Activated CD8-positive, alpha-beta memory T cell treated with anti-CD3 and anti-CD28 coated beads for 24 hours (primary cell): Measurements from ENCODE around the gene CRB3.
"Not testable (repeated sequence)": the region's sequence is repeated elsewhere in the genome, so short reads cannot be mapped to it uniquely, and the experiment has no call there.

Experiments used
- DNase-seq: peaks from one replicate; pipeline ENCODE4 v3.0.0-alpha.2; 2020

Gene CRB3

DNA sequence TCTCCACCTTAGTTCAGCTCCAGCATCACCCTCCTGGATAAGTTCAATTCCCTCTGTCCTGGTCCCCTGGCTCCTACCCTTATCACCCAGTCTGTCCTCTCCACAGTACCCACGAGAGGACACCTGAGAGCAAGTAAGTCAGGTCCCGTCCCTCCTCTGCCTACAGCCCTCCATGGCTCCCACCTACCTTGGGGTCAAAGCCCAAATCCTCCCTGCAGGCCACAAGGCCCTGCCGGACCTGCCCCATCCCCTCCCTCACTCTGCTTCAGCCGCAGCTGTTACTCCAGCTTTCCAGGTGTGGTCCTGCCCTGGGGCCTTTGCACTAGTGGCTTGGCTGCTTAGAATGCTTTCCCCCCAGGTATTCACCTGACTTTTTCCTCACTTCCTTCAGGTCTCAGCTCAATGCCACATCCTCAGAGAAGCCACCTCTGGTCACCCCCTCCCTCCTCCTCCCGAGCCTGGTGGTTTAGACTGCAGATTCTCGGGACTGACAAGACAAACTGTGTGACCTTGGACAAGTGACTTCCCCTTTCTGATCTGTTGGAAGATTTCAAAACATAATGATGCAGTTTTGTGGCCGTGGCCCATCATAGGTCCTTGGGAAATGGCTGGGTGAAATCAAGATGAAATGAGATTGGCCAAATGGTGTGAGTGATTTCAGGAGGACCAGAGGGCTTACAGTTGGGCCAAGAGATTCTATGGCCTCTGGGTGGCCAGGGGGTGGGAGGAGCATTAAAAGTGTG, 34.4 kb downstream of the CRB3 start:
- no peak for DNase-seq

DNA sequence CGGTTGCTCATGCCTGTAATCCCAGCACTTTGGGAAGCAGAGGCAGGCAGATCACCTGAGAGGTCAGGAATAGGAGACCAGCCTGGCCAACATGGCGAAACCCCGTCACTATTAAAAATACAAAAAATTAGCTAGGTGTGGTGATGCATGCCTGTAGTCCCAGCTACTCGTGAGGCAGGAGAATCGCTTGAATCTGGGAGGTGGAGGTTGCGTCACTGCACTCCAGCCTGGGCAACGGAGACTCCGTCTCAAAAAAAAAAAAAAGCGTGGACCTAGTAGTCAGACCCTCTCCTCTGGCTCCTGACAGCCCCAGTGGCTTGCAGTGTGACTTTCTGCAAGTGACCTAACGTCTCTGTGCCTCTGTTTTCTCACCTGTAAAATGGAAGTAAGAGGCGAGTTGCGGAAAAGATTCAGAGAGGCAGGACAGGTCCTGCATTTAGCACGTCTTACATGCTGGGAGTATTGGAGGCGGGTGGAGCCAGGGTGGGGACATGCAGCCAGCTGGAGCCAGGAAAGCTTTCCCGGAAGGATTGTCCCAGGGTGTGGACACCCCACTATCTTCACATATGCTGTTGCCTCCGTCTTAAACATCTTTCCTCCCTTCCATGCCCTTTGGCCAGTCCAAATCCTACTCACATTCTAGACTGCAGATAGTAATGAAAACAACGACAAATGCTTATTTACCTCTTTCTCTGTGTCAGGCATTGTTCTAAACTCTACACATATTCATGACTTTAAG, 35.1 kb downstream of the CRB3 start:
- DNase-seq, result no peak

DNA sequence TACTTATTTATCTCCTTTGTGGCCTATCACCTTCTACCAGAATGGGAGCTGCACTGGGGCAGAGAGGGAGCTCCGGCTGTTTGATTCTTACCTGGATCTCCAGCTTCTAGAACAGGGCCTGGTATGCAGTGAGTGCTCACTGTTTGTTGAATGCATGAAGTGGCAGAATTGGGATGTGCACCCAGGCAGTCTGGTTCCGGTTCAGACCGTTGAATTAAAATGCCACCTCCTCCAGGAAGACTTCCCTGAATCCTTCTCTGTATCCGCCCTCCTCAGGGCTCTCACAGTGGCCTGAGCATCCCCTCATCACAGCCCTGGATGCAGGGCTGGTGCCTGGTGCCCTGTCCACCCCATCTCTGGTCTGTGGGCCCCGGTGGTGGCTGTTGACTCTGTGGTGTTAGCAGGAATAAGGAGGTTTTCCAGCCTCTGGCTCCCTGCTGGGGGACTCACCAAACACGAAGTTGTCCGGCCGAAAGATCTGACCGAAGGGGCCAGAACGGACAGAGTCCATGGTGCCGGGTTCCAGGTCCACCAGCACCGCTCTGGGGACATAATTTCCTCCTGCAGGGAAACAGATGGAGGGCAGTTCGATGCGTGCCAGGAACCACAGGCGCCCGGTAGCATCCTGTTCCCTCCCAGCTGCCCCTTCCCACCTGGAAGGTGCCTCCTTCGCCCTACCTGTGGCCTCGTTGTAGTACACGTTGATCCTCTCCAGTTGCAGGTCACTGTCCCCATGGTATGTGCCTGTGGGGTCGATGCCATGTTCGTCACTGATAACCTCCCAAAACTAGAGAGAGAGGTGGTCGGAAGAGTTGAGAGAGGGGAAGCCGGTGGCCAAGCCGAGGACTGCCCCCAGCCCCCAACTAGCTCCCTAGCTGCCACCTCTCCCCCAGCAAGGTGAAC, 37.0 kb downstream of the CRB3 start:
- no peak for DNase-seq

DNA sequence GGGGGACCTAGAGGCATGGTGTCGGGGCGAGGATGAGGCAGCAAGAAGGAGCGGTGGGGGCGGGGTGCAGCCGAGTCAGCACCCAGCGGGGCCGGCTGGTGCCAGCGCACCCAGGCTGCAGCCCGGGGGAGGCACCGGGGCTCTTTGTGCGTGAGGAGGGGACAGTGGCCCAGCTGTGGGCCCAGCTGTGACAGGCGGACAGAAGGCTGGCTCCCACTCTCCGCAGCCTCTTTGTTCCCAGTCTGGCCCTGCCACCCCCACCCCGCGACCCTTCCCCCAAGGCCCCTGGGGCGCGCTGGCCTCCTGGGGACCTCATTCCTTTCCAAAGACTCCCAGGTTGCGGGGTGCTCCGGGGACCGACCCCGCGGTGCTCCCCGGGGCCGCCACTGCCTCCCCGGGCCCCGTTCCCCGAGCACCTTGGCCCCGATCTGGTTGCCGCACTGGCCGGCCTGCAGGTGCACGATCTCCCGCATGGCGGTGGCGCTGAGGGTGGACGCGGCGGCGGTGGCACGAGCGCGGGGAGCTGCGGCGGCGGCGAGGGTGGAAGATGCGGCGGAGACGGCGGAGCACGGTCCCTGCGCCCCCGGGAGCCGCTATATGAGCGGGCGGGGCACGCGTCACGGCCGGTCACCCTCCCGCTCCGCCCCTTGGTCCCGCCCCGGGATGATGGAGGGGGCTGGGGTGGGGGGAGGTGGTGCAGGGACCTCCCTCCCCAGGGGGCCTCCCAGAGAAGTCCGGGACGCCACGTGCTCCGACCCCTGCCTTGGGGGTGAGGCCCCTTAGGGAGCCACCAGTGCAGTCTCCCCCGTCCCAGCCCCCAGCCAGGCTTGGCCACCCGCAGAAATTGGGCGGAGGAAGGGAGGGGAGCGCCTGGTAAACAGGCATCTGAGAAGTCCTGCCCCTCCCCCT, 37.9 kb downstream of the CRB3 start, which contains the start of gene TUBB4A:
Gene TUBB4A (minus strand): TSS at position 570 of the 909 bp plus-strand sequence. CDS start 97 bp downstream, at position 473.
- peak; percentile 85 for DNase-seq

DNA sequence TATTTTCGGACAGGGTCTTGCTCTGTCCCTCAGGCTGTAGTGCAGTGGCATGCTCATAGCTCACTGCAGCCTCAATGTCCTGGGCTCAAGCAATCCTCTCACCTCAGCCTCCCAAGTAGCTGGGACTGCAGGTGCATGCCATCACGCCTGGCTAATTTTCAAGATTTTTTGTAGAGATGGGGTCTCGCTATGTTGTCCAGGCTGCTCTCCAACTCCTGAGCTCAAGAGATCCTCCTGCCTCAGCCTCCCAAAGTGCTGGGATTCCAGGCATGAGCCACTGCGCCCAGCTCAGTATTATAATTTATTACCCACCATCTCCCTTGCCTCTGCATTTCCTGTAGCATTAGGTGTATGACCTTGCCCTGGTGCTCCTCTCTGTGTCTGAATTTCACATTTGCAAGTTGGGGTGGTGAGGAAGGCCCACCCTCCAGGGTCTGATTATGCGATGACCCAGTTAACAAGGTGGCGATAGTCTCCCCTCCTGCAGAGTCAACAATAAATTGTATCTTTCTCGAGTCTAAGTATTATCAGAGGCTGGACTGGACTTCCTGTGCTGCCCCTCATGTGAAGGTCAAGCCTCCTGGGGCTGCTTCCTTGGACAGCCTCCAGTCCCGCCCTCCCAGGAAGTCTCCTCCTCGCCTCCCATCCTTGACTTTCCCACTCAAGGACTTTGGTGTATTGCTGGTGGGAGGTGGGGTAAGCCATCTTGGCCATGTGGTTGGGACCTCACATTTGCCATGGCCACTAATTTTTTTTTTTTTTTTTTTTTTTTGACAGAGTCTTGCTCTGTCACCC, 39.5 kb downstream of the CRB3 start:
- DNase-seq, result no peak

DNA sequence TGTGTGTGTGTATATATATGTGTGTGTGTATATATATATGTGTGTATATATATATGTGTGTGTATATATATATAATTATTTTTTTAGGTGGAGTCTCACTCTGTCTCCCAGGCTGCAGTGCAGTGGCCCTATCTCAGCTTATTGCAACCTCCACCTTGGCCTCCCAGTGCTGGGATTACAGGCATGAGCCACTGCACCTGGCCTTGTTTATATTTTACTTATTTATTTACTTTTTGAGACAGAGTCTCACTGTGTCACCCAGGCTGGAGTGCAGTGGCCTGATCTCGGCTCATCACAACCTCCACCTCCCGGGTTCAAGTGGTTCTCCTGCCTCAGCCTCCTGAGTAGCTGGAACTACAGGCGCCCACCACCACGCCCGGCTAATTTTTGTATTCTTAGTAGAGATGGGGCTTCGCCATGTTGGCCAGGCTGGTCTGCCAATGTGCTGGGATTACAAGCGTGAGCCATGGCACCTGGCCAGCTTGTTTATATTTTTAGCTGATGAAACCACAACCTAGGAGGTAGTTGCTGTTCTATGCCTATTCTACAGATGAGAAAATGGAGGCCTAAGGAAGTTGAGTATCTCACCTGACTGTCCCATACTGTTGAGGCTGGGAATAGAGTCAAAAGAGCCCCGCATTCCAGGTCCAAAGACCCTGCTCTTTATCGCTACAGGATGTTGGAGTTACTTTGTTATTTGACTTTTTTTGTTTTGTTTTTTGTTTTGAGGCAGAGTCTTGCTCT, 44.1 kb downstream of the CRB3 start:
- not testable (repeated sequence) for DNase-seq

DNA sequence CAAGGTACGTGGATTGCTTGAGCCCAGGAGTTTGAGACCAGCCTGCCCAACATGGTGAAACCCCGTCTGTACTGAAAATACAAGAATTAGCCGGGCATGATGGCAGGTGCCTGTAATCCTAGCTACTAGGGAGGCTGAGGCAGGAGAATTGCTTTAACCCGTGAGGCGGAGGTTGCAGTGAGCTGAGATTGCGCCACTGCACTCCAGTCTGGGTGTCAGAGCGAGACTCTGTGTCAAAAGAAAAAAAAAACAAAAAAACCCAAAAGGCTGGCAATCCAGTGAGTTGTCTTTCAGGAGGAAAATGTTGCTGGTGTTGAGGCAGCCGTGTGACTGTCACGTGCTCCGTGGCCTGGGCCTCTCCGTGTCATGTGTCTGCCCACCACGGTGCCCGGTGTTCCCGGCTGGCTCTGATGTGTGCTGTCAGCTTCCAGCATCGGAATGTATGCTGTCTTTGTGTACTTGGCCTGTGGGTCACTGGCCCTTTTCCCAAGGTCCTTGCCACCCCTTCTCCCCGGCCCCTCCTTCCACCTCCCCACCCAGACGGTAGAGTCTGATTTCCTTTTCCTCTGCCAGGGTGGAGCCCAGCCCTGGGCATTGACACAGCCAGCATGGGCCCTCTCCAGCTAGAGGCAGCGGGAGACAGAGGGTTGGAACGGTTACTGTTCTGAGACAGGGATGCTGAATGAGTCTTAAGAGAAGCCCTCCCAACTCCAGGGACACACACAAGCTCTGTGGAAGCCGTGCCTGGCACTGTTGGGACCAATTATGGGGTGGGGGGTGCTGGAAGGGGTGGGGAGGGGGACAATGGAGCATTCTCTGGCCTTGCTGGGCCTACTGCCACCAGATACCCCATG, 45.3 kb downstream of the CRB3 start:
- DNase-seq, result no peak

DNA sequence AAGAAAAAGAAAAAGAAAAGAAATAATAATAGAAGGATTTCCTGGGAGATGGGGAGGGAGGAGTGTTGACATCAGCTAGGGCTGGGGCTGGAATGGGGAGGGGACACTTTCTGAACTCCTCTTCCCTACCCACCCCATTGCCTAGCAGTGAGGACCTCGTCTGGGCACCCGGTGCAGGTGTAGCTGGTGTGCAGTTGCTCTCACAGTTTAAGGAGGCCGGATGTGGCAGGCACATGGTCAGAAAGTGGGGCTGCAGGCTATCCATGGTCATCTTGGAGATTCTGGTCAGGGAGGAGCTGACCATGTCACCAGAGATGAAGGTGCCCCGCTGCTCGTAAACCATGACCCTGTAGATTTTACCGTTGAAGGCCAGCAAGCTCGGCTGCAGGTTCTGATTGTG, 46.5 kb downstream of the CRB3 start:
- DNase-seq, result no peak

DNA sequence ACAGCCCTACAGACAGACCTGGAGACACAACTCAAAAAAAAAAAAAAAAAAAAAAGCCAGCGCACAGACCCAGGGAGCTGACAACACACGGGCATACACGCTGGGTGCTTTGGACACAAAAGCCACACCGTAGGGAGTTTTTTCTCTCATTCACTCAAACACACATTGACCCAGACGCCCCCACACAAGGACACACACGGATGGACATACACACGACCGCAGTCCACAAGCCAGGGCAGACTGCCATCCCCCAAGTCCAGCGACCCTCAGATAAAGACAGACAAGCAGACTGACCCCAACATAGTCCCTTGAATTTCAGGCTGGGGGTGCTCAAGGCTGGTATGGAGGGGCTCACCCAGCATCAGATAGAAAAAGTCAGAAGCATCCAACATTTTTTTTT, 50.0 kb downstream of the CRB3 start:
- DNase-seq, result no peak

DNA sequence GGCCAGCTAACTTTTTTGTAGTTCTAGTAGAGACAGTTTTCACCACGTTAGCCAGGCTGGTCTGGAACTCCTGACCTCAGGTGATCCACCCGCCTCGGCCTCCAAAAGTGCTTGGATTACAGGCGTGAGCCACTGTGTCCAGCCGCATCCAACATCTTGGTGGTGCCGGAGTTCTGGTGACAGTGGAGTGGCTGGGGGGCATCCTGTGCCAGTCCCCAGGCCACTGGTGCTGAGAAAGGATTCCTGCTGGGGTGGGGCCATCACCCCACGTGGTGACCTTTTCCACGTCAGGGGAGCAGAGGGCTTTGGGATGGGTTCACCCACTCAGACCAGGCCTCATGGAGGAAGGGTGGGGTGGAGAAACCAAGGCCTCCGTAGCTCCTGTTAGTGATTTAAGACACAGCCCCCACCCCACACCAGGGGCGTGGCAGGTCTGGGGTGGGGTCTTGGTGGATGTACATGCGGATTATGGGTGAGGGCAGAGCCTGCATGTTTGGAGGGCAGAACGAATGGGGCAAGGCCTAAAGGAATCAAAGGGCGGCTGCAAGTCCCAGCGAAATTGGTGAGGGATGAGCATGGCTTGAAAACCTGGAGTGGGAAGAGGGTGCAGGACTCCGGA, 51.0 kb downstream of the CRB3 start:
- DNase-seq, result no peak

DNA sequence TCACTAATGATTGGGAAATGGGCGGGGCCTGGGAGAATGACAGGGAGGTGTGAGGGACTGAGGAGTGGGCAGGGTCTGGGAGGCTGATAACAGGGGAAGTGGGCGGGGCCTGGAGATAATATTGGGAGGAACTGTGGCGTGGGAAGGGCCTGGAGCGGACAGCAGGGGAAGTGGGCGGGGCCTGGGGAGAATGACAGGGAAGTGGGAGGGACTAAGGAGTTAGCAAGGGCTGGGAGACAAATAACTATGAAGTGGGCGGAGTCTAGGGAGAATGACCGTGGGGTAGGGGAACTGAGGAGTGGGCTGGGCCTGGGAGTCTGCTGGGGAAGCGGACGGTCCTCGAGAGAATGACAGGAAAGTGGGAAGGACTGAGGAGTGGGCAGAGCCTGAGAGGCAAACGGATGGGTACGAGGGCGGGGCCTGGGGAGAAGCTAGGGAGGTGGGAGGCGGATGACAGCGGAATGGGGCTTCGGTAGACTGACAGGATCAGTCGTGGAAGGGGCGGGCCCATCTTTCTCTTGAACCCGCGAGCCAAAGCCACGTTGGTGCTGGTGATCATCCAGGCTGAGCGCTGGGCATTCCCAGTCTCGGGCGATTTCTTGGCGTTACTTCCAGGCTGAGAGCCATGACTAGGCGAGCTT, 52.1 kb downstream of the CRB3 start:
- DNase-seq, result peak; percentile 88
